GM21528 (cell line): ENCODE results near the gene MAP10.

Experiments
- ATAC-seq: cut with Tn5 transposase; IDR thresholded peaks from one replicate; pipeline ENCODE4 v1.9.1; 2021; ENCODE audit warnings: mild to moderate bottlenecking, moderate library complexity; ENCODE audit not compliant: unreplicated experiment, low FRiP score

MAP10 gene

GRCh38 chr1:232797856-232798510 lies 7.2 kb upstream of the MAP10 start:
- no peak for ATAC-seq

GRCh38 chr1:232798920-232799319 lies 6.3 kb upstream of the MAP10 start:
- no peak for ATAC-seq

GRCh38 chr1:232806186-232806510 lies 932 bp downstream of the MAP10 start:
- no peak for ATAC-seq

GRCh38 chr1:232810856-232811255 lies 5.6 kb downstream of the MAP10 start:
- no peak for ATAC-seq

GRCh38 chr1:232812560-232812959 lies 7.3 kb downstream of the MAP10 start:
- ATAC-seq = no peak

- ATAC-seq = no peak
These were observed 7.9 kb downstream of the MAP10 start for GRCh38 chr1:232813097-232813496.

GRCh38 chr1:232813760-232814159 lies 8.5 kb downstream of the MAP10 start:
- ATAC-seq = no peak

- no peak for ATAC-seq
These were observed 11.1 kb downstream of the MAP10 start for GRCh38 chr1:232816324-232816723.

- ATAC-seq = no peak
These were observed 12.8 kb downstream of the MAP10 start for GRCh38 chr1:232818040-232818439.

GRCh38 chr1:232820431-232820830 lies 15.2 kb downstream of the MAP10 start:
- no peak for ATAC-seq

- no peak for ATAC-seq
These were observed 17.3 kb downstream of the MAP10 start for GRCh38 chr1:232822530-232822929.

- ATAC-seq = no peak
These were observed 21.1 kb downstream of the MAP10 start for GRCh38 chr1:232826318-232826717.

- no peak for ATAC-seq
These were observed 25.4 kb downstream of the MAP10 start for GRCh38 chr1:232830661-232831060.

- ATAC-seq = no peak
These were observed 26.7 kb downstream of the MAP10 start for GRCh38 chr1:232831895-232832294.

GRCh38 chr1:232834066-232834465 lies 28.9 kb downstream of the MAP10 start:
- ATAC-seq = no peak

- ATAC-seq = no peak
These were observed 29.9 kb downstream of the MAP10 start for GRCh38 chr1:232835166-232835565.

- no peak for ATAC-seq
These were observed 31.9 kb downstream of the MAP10 start for GRCh38 chr1:232837087-232837486.

GRCh38 chr1:232841823-232842565 lies 36.8 kb downstream of the MAP10 start:
- no peak for ATAC-seq

GRCh38 chr1:232844791-232845190 lies 39.6 kb downstream of the MAP10 start:
- ATAC-seq = no peak

- no peak for ATAC-seq
These were observed 40.3 kb downstream of the MAP10 start for GRCh38 chr1:232845406-232845955.

- ATAC-seq = no peak
These were observed 46.3 kb downstream of the MAP10 start for GRCh38 chr1:232851532-232851931.
